ENCODE measurements around the gene ITGA11. TPM values are rescaled to one million over a fixed set of nuclear protein-coding genes. Genes with fewer than 3 reads are reported as not detected.

ITGA11 gene
- total and polyA plus RNA-seq, 2 donors = 2.9 to 16.6 TPM

- Histone ChIP-seq H3K27ac (ENCODE audit: low read depth) (no peak overlapping the region), H3K4me1 (ENCODE audit: insufficient read depth) (no peaks in the 10 kb centered on the region), H3K36me3 (ENCODE audit: insufficient read depth) (no peaks in the 10 kb centered on the region), H3K4me3 (ENCODE audit: low read depth, low read length) (no peak overlapping the region)
- 28% methylated on average over 7 of the region's 7 CpGs for WGBS
- DNase-seq (ENCODE audit: extremely low spot score) = no peak
Measured at GRCh38 chr15:68252925-68253534, 178.9 kb downstream of the ITGA11 start.

DNA sequence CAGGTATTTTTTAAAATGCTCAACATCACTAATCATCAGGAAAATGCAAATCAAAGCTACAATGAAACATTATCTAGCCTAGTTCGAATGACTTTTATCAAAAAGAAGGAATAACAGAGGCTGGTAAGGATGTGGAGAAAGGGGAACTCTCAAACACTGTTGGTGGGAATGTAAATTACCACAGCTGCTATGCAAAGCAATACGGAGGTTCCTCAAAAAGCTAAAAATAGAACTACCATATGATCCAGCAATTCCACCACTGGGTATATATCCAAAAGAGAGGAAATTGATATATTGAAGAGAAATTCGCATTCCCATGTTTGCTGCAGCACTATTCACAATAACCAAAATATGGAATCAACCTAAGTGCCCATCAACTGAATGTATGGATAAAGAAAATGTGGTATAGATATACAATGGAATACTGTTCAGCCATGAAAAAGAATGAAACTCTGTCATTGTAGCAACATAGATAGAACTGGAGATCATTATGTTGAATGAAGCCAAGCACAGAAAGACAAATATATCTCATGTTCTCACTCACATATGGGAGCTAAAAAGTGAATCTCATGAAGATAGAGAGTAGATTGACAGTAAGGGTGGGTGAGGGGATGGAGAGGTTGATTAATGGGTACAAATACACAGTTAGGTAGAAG is 182.8 kb downstream of the ITGA11 start:
- no peaks in the 10 kb centered on the region for H3K36me3 ChIP-seq (ENCODE audit: insufficient read depth)
- 64% methylated on average over 3 of the region's 3 CpGs for WGBS
- no peak for DNase-seq (ENCODE audit: extremely low spot score)
- no peaks in the 10 kb centered on the region for H3K4me1 ChIP-seq (ENCODE audit: insufficient read depth)
- no peak overlapping the region for H3K27ac ChIP-seq (ENCODE audit: low read depth)
- no peak overlapping the region for H3K4me3 ChIP-seq (ENCODE audit: low read depth, low read length)

Other genes starting within 250 kb of the ITGA11 start
- 13.6 TPM for gene CALML4, start 226.8 kb downstream of the ITGA11 start, total RNA-seq
- gene CALML4, start 226.8 kb downstream of the ITGA11 start, polyA plus RNA-seq = 6.1 TPM
- gene CLN6, start 202.4 kb downstream of the ITGA11 start, total RNA-seq = 17.3 TPM
- 22.0 TPM for gene CLN6, start 202.4 kb downstream of the ITGA11 start, polyA plus RNA-seq
- gene FEM1B, start 154.4 kb downstream of the ITGA11 start, total RNA-seq = 103 TPM
- 32.4 TPM for gene FEM1B, start 154.4 kb downstream of the ITGA11 start, polyA plus RNA-seq
- gene CORO2B, start 146.8 kb upstream of the ITGA11 start, total RNA-seq = 4.2 TPM
- gene CORO2B, start 146.8 kb upstream of the ITGA11 start, polyA plus RNA-seq = 6.4 TPM